Fibroblast of mammary gland (primary cell): Measurements from ENCODE around the gene ARHGAP1.

Source experiments
- DNase-seq: peaks from one replicate; pipeline ENCODE4 v3.0.0-alpha.2; 2010; ENCODE audit warnings: low read depth
- H3K4me3 ChIP-seq: 2 replicates; pipeline ENCODE4 v1.5.1; 2011; ENCODE audit warnings: low read depth, mild to moderate bottlenecking, low read length, moderate library complexity; ENCODE audit not compliant: control insufficient read depth
- CTCF ChIP-seq: conservative IDR thresholded peaks from 2 replicates; pipeline ENCODE4 v1.5.1; 2011; ENCODE audit warnings: low read depth, low read length, inconsistent platforms; ENCODE audit not compliant: control insufficient read depth, insufficient read depth

Gene ARHGAP1

GRCh38 chr11:46741600-46742484, 41.4 kb upstream of the ARHGAP1 start:
- TF ChIP-seq CTCF, result no peak
- H3K4me3 ChIP-seq, result no peak overlapping the region
- DNase-seq, result peak; percentile 18

GRCh38 chr11:46738887-46739286, 38.5 kb upstream of the ARHGAP1 start:
- H3K4me3 ChIP-seq, result no peak overlapping the region
- no peak for DNase-seq
- TF ChIP-seq CTCF, result no peak

GRCh38 chr11:46737699-46738098, 37.3 kb upstream of the ARHGAP1 start:
- no peak overlapping the region for H3K4me3 ChIP-seq
- no peak for DNase-seq
- no peak for TF ChIP-seq CTCF

GRCh38 chr11:46736615-46737014, 36.2 kb upstream of the ARHGAP1 start:
- no peak for TF ChIP-seq CTCF
- no peak for DNase-seq
- H3K4me3 ChIP-seq, result no peak overlapping the region

DNA sequence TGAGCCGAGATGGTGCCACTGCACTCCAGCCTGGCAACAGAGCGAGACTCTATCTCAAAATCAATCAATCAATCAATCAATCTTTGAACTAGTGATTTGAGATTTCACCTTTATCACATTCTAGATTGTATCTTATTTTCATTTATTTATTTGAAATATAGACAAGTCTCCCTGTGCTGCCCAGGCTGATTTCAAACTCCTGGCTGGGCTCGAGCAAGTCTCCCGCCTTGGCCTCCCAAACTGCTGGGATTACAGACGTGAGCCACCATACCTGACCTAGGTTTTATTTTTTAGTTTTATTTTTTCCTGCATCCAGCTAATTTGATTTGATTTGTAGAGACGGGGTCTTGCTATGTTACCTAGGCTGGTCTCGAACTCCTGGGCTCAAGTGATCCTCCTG, 35.7 kb upstream of the ARHGAP1 start:
- TF ChIP-seq CTCF, result no peak
- no peak for DNase-seq
- H3K4me3 ChIP-seq, result no peak overlapping the region

DNA sequence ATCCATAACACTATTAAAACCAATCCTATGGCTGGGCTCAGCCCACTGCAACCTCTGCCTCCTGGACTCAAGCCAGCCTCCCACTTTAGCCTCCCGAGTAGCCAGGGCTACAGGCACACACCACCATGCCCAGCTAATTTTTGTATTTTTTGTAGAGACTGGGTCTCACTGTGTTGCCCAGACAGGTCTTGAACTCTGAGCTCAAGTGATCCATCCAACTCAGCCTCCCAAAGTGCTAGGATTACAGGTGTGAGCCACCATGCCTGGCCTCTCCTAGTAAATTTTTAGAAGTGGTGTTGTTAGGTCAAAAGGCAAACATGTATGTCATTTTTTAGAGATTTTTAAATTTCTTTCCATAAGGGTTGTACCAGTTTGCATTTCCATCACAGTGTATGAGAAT, 32.8 kb upstream of the ARHGAP1 start:
- no peak overlapping the region for H3K4me3 ChIP-seq
- no peak for TF ChIP-seq CTCF
- no peak for DNase-seq
